Measurements from ENCODE around the gene ADGRA1.

Gene ADGRA1

GRCh38 chr10:133099571-133099970 is 11.8 kb downstream of the ADGRA1 start:
- no peak overlapping the region for H3K4me3 ChIP-seq (ENCODE audit: low read length)
- no peaks in the 10 kb centered on the region for H3K9me3 ChIP-seq (ENCODE audit: control insufficient read depth, low read length)
- DNase-seq (ENCODE audit: low read depth): no peak
- no peaks in the 10 kb centered on the region for H3K36me3 ChIP-seq (ENCODE audit: control insufficient read depth, insufficient read depth, low read length, severe bottlenecking)
- H3K27me3 ChIP-seq (replicated peaks; ENCODE audit: control insufficient read depth, insufficient read depth, low read length): peaks cover 64% of the 10 kb centered on the region
- H3K4me1 ChIP-seq (ENCODE audit: control insufficient read depth, insufficient read depth, low read length): no peaks in the 10 kb centered on the region
- no peak overlapping the region for H3K9ac ChIP-seq (ENCODE audit: low read length)

- Histone ChIP-seq H3K27me3 (replicated peaks; ENCODE audit: control insufficient read depth, insufficient read depth, low read length) (peaks cover 64% of the 10 kb centered on the region), H3K9me3 (ENCODE audit: control insufficient read depth, low read length) (no peaks in the 10 kb centered on the region), H3K4me3 (ENCODE audit: low read length) (no peak overlapping the region), H3K9ac (ENCODE audit: low read length) (no peak overlapping the region), H3K4me1 (ENCODE audit: control insufficient read depth, insufficient read depth, low read length) (no peaks in the 10 kb centered on the region), H3K36me3 (ENCODE audit: control insufficient read depth, insufficient read depth, low read length, severe bottlenecking) (no peaks in the 10 kb centered on the region)
- no peak for DNase-seq (ENCODE audit: low read depth)
Observed at GRCh38 chr10:133100186-133100585, 12.5 kb downstream of the ADGRA1 start.

- Histone ChIP-seq H3K4me3 (ENCODE audit: low read length) (no peak overlapping the region), H3K9me3 (ENCODE audit: control insufficient read depth, low read length) (no peaks in the 10 kb centered on the region), H3K4me1 (ENCODE audit: control insufficient read depth, insufficient read depth, low read length) (no peaks in the 10 kb centered on the region), H3K27me3 (replicated peaks; ENCODE audit: control insufficient read depth, insufficient read depth, low read length) (peaks cover 61% of the 10 kb centered on the region), H3K9ac (ENCODE audit: low read length) (no peak overlapping the region), H3K36me3 (ENCODE audit: control insufficient read depth, insufficient read depth, low read length, severe bottlenecking) (no peaks in the 10 kb centered on the region)
- DNase-seq (ENCODE audit: low read depth): no peak
Observed at GRCh38 chr10:133100706-133101415, 13.1 kb downstream of the ADGRA1 start.

- Histone ChIP-seq H3K27me3 (replicated peaks; ENCODE audit: control insufficient read depth, insufficient read depth, low read length) (peaks cover 56% of the 10 kb centered on the region), H3K9me3 (ENCODE audit: control insufficient read depth, low read length) (peaks cover 5% of the 10 kb centered on the region), H3K9ac (ENCODE audit: low read length) (no peak overlapping the region), H3K4me1 (ENCODE audit: control insufficient read depth, insufficient read depth, low read length) (no peaks in the 10 kb centered on the region), H3K36me3 (ENCODE audit: control insufficient read depth, insufficient read depth, low read length, severe bottlenecking) (no peaks in the 10 kb centered on the region), H3K4me3 (ENCODE audit: low read length) (no peak overlapping the region)
- DNase-seq (ENCODE audit: low read depth): no peak
Observed at GRCh38 chr10:133101416-133101810, 13.7 kb downstream of the ADGRA1 start.

GRCh38 chr10:133102415-133103095 is 14.8 kb downstream of the ADGRA1 start:
- no peak for DNase-seq (ENCODE audit: low read depth)
- H3K9ac ChIP-seq (ENCODE audit: low read length): no peak overlapping the region
- H3K4me1 ChIP-seq (ENCODE audit: control insufficient read depth, insufficient read depth, low read length): no peaks in the 10 kb centered on the region

GRCh38 chr10:133103311-133103910 is 15.7 kb downstream of the ADGRA1 start:
- H3K4me1 ChIP-seq (ENCODE audit: control insufficient read depth, insufficient read depth, low read length): no peaks in the 10 kb centered on the region
- H3K9ac ChIP-seq (ENCODE audit: low read length): no peak overlapping the region
- no peaks in the 10 kb centered on the region for H3K36me3 ChIP-seq (ENCODE audit: control insufficient read depth, insufficient read depth, low read length, severe bottlenecking)
- H3K4me3 ChIP-seq (ENCODE audit: low read length): no peak overlapping the region
- H3K27me3 ChIP-seq (replicated peaks; ENCODE audit: control insufficient read depth, insufficient read depth, low read length): peaks cover 48% of the 10 kb centered on the region
- no peak for DNase-seq (ENCODE audit: low read depth)
- H3K9me3 ChIP-seq (ENCODE audit: control insufficient read depth, low read length): peaks cover 25% of the 10 kb centered on the region

More at GRCh38 chr10:133102415-133103095, 14.8 kb downstream of the ADGRA1 start:
- Histone ChIP-seq H3K27me3 (replicated peaks; ENCODE audit: control insufficient read depth, insufficient read depth, low read length) (peaks cover 52% of the 10 kb centered on the region), H3K9me3 (ENCODE audit: control insufficient read depth, low read length) (peaks cover 16% of the 10 kb centered on the region), H3K36me3 (ENCODE audit: control insufficient read depth, insufficient read depth, low read length, severe bottlenecking) (no peaks in the 10 kb centered on the region), H3K4me3 (ENCODE audit: low read length) (no peak overlapping the region)

GRCh38 chr10:133104068-133104962 is 16.6 kb downstream of the ADGRA1 start:
- no peaks in the 10 kb centered on the region for H3K36me3 ChIP-seq (ENCODE audit: control insufficient read depth, insufficient read depth, low read length, severe bottlenecking)
- H3K4me1 ChIP-seq (ENCODE audit: control insufficient read depth, insufficient read depth, low read length): no peaks in the 10 kb centered on the region
- no peak overlapping the region for H3K4me3 ChIP-seq (ENCODE audit: low read length)
- no peak overlapping the region for H3K9ac ChIP-seq (ENCODE audit: low read length)
- peaks cover 44% of the 10 kb centered on the region for H3K27me3 ChIP-seq (replicated peaks; ENCODE audit: control insufficient read depth, insufficient read depth, low read length)
- no peak for DNase-seq (ENCODE audit: low read depth)
- peaks cover 28% of the 10 kb centered on the region for H3K9me3 ChIP-seq (ENCODE audit: control insufficient read depth, low read length)

- H3K9ac ChIP-seq (ENCODE audit: low read length): no peak overlapping the region
- H3K36me3 ChIP-seq (ENCODE audit: control insufficient read depth, insufficient read depth, low read length, severe bottlenecking): no peaks in the 10 kb centered on the region
- H3K9me3 ChIP-seq (ENCODE audit: control insufficient read depth, low read length): peaks cover 28% of the 10 kb centered on the region
- H3K27me3 ChIP-seq (replicated peaks; ENCODE audit: control insufficient read depth, insufficient read depth, low read length): peaks cover 39% of the 10 kb centered on the region
- no peaks in the 10 kb centered on the region for H3K4me1 ChIP-seq (ENCODE audit: control insufficient read depth, insufficient read depth, low read length)
- no peak overlapping the region for H3K4me3 ChIP-seq (ENCODE audit: low read length)
- no peak for DNase-seq (ENCODE audit: low read depth)
Observed at GRCh38 chr10:133104963-133105640, 17.4 kb downstream of the ADGRA1 start.

GRCh38 chr10:133105686-133106390 is 18.1 kb downstream of the ADGRA1 start:
- H3K9me3 ChIP-seq (ENCODE audit: control insufficient read depth, low read length): peaks cover 28% of the 10 kb centered on the region
- no peak overlapping the region for H3K4me3 ChIP-seq (ENCODE audit: low read length)
- H3K27me3 ChIP-seq (replicated peaks; ENCODE audit: control insufficient read depth, insufficient read depth, low read length): peaks cover 34% of the 10 kb centered on the region
- H3K4me1 ChIP-seq (ENCODE audit: control insufficient read depth, insufficient read depth, low read length): no peaks in the 10 kb centered on the region
- no peak for DNase-seq (ENCODE audit: low read depth)
- H3K9ac ChIP-seq (ENCODE audit: low read length): no peak overlapping the region
- no peaks in the 10 kb centered on the region for H3K36me3 ChIP-seq (ENCODE audit: control insufficient read depth, insufficient read depth, low read length, severe bottlenecking)

- DNase-seq (ENCODE audit: low read depth): no peak
- Histone ChIP-seq H3K36me3 (ENCODE audit: control insufficient read depth, insufficient read depth, low read length, severe bottlenecking) (no peaks in the 10 kb centered on the region), H3K4me3 (ENCODE audit: low read length) (no peak overlapping the region), H3K4me1 (ENCODE audit: control insufficient read depth, insufficient read depth, low read length) (no peaks in the 10 kb centered on the region), H3K9ac (ENCODE audit: low read length) (no peak overlapping the region), H3K27me3 (replicated peaks; ENCODE audit: control insufficient read depth, insufficient read depth, low read length) (peaks cover 28% of the 10 kb centered on the region), H3K9me3 (ENCODE audit: control insufficient read depth, low read length) (peaks cover 28% of the 10 kb centered on the region)
Observed at GRCh38 chr10:133106516-133106915, 18.8 kb downstream of the ADGRA1 start.
